Progenitor cell of endocrine pancreas (in vitro differentiated cells): ENCODE data around the gene WDR18. TPM values are rescaled to one million over a fixed set of nuclear protein-coding genes. Genes with fewer than 3 reads are reported as not detected.

ENCODE experiments used
- DNase-seq: peaks from one replicate; pipeline ENCODE4 v3.0.0; 2021; ENCODE audit warnings: low spot score; ENCODE audit not compliant: unreplicated experiment
- H3K27ac Mint-ChIP-seq: 2 replicates; pipeline ENCODE4 v1.8.0; 2021; ENCODE audit warnings: mild to moderate bottlenecking, moderate library complexity, mixed read lengths
- H3K27me3 Mint-ChIP-seq: 2 replicates; pipeline ENCODE4 v1.8.0; 2021; ENCODE audit warnings: mixed read lengths
- H3K36me3 Mint-ChIP-seq: 2 replicates; pipeline ENCODE4 v1.8.0; 2022; ENCODE audit warnings: mixed read lengths; ENCODE audit not compliant: insufficient read depth
- H3K4me1 Mint-ChIP-seq: 2 replicates; pipeline ENCODE4 v1.8.0; 2021; ENCODE audit warnings: low read depth, mixed read lengths
- H3K4me3 Mint-ChIP-seq: 2 replicates; pipeline ENCODE4 v1.8.0; 2021; ENCODE audit warnings: low read depth, mild to moderate bottlenecking, moderate library complexity, mixed read lengths
- H3K9me3 Mint-ChIP-seq: 2 replicates; pipeline ENCODE4 v1.8.0; 2021; ENCODE audit warnings: low read depth, mixed read lengths
- total RNA-seq: library from RNA; stranded (reverse); gene quantifications from 2 replicates; pipeline ENCODE4 v1.2.1, GENCODE V29; 2021
- TF ChIP-seq, protein P1 (sequence below): fragments of 200-600 bp; sonication (generic); IDR thresholded peaks from one replicate; pipeline ENCODE4 v1.5.0; 2021; ENCODE audit warnings: antibody characterized with exemption, mild to moderate bottlenecking; ENCODE audit not compliant: unreplicated experiment

The WDR18 gene
- total RNA-seq, 1 donor from 2014 or later: 72.3 TPM

- H3K4me1 Mint-ChIP-seq: peaks cover 7% of the 10 kb centered on the region
- H3K36me3 Mint-ChIP-seq: peaks cover 14% of the 10 kb centered on the region
- no peaks in the 10 kb centered on the region for H3K27me3 Mint-ChIP-seq
- H3K27ac Mint-ChIP-seq: peak overlapping the region; percentile 95
- peak overlapping the region; percentile 82 for H3K4me3 Mint-ChIP-seq
- peak; percentile 73 for DNase-seq
- H3K9me3 Mint-ChIP-seq: no peaks in the 10 kb centered on the region
- TF ChIP-seq, protein P1, sequence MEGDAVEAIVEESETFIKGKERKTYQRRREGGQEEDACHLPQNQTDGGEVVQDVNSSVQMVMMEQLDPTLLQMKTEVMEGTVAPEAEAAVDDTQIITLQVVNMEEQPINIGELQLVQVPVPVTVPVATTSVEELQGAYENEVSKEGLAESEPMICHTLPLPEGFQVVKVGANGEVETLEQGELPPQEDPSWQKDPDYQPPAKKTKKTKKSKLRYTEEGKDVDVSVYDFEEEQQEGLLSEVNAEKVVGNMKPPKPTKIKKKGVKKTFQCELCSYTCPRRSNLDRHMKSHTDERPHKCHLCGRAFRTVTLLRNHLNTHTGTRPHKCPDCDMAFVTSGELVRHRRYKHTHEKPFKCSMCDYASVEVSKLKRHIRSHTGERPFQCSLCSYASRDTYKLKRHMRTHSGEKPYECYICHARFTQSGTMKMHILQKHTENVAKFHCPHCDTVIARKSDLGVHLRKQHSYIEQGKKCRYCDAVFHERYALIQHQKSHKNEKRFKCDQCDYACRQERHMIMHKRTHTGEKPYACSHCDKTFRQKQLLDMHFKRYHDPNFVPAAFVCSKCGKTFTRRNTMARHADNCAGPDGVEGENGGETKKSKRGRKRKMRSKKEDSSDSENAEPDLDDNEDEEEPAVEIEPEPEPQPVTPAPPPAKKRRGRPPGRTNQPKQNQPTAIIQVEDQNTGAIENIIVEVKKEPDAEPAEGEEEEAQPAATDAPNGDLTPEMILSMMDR: no peak
These were observed 56.5 kb downstream of the WDR18 start for GRCh38 chr19:1040476-1041271.

- TF ChIP-seq, protein P1: no peak
- Mint-ChIP-seq H3K36me3 (peaks cover 12% of the 10 kb centered on the region), H3K4me3 (peak overlapping the region; percentile 82), H3K9me3 (no peaks in the 10 kb centered on the region), H3K27me3 (no peaks in the 10 kb centered on the region), H3K27ac (no peak overlapping the region), H3K4me1 (peaks cover 7% of the 10 kb centered on the region)
- DNase-seq: no peak
These were observed 57.2 kb downstream of the WDR18 start for GRCh38 chr19:1041272-1041834.

- no peak overlapping the region for H3K27ac Mint-ChIP-seq
- no peaks in the 10 kb centered on the region for H3K27me3 Mint-ChIP-seq
- no peak for DNase-seq
- TF ChIP-seq, protein P1: no peak
- peaks cover 7% of the 10 kb centered on the region for H3K4me1 Mint-ChIP-seq
- H3K9me3 Mint-ChIP-seq: no peaks in the 10 kb centered on the region
- H3K4me3 Mint-ChIP-seq: no peak overlapping the region
- H3K36me3 Mint-ChIP-seq: peaks cover 9% of the 10 kb centered on the region
These were observed 57.9 kb downstream of the WDR18 start for GRCh38 chr19:1041835-1042685.

- Mint-ChIP-seq H3K36me3 (peaks cover 4% of the 10 kb centered on the region), H3K4me3 (no peak overlapping the region), H3K9me3 (no peaks in the 10 kb centered on the region), H3K4me1 (peaks cover 7% of the 10 kb centered on the region), H3K27me3 (no peaks in the 10 kb centered on the region), H3K27ac (no peak overlapping the region)
- TF ChIP-seq, protein P1: no peak
- no peak for DNase-seq
These were observed 58.8 kb downstream of the WDR18 start for GRCh38 chr19:1042689-1043511.

Other genes starting within 250 kb of the WDR18 start
- 1.1 and 2.5 TPM in 2 replicates for gene MISP, start 233.2 kb upstream of the WDR18 start, total RNA-seq
- 497 and 500 TPM in 2 replicates for gene PTBP1, start 186.9 kb upstream of the WDR18 start, total RNA-seq
- gene PLPPR3, start 162.4 kb upstream of the WDR18 start, total RNA-seq: 128 and 129 TPM in 2 replicates
- gene AZU1, start 156.5 kb upstream of the WDR18 start, total RNA-seq: 4.8 and 5.1 TPM in 2 replicates
- gene PRTN3, start 143.3 kb upstream of the WDR18 start, total RNA-seq: not detected in 2 replicates
- not detected in 2 replicates for gene ELANE, start 132.0 kb upstream of the WDR18 start, total RNA-seq
- 1.1 and 1.3 TPM in 2 replicates for gene CFD, start 124.7 kb upstream of the WDR18 start, total RNA-seq
- gene MED16, start 91.2 kb upstream of the WDR18 start, total RNA-seq: 87.2 and 91.7 TPM in 2 replicates
- not detected in 2 replicates for gene RNU6-9, start 90.9 kb upstream of the WDR18 start, total RNA-seq
- 61.4 and 63.1 TPM in 2 replicates for gene R3HDM4, start 71.1 kb upstream of the WDR18 start, total RNA-seq
- 5.8 and 6.1 TPM in 2 replicates for gene KISS1R, start 67.0 kb upstream of the WDR18 start, total RNA-seq
- gene ARID3A, start 58.3 kb upstream of the WDR18 start, total RNA-seq: 149 and 154 TPM in 2 replicates
- gene GRIN3B, start 16.1 kb downstream of the WDR18 start, total RNA-seq: 1.4 and 1.5 TPM in 2 replicates
- gene TMEM259, start 36.8 kb downstream of the WDR18 start, total RNA-seq: 171 and 199 TPM in 2 replicates
- gene RNU6-2, start 37.2 kb downstream of the WDR18 start, total RNA-seq: not detected in 2 replicates
- 225 and 226 TPM in 2 replicates for gene CNN2, start 42.3 kb downstream of the WDR18 start, total RNA-seq
- 54.6 and 57.3 TPM in 2 replicates for gene ABCA7, start 55.8 kb downstream of the WDR18 start, total RNA-seq
- gene ARHGAP45, start 82.8 kb downstream of the WDR18 start, total RNA-seq: 6.1 and 8.1 TPM in 2 replicates
- gene POLR2E, start 111.0 kb downstream of the WDR18 start, total RNA-seq: 161 TPM in 2 replicates
- 231 and 236 TPM in 2 replicates for gene GPX4, start 119.6 kb downstream of the WDR18 start, total RNA-seq
- 40.9 and 43.2 TPM in 2 replicates for gene SBNO2, start 189.9 kb downstream of the WDR18 start, total RNA-seq
- gene STK11, start 221.4 kb downstream of the WDR18 start, total RNA-seq: 59.3 and 61.5 TPM in 2 replicates